GM12873 (cell line): ENCODE data around the gene SPSB3.

Source experiments
- TF ChIP-seq, protein P1 (sequence below): IDR thresholded peaks from 2 replicates; pipeline ENCODE4 v1.5.1; 2012; ENCODE audit warnings: low read depth, mild to moderate bottlenecking, moderate library complexity, low read length, control low read depth; ENCODE audit not compliant: insufficient read depth; ENCODE audit errors: missing control alignments

The SPSB3 gene

DNA sequence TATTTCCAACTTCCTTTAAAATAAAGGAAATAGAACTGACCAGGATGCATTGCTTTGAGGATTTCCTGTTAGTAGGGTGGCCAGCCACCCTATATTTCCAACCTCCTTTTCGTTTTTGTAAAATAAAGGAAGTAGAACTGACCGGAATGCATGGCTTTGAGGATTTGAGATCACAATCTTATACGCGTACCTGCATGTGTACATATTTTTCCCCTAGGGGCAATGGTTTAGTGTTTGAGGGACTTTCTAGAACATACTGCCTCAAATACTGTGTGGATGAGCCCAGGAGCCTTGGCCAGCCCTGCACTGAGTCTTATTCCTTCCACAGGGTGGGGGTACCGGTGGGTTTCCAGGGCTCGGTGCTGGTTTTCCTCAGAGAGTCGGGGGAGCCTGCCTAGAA, 50.8 kb downstream of the SPSB3 start:
- TF ChIP-seq, protein P1, sequence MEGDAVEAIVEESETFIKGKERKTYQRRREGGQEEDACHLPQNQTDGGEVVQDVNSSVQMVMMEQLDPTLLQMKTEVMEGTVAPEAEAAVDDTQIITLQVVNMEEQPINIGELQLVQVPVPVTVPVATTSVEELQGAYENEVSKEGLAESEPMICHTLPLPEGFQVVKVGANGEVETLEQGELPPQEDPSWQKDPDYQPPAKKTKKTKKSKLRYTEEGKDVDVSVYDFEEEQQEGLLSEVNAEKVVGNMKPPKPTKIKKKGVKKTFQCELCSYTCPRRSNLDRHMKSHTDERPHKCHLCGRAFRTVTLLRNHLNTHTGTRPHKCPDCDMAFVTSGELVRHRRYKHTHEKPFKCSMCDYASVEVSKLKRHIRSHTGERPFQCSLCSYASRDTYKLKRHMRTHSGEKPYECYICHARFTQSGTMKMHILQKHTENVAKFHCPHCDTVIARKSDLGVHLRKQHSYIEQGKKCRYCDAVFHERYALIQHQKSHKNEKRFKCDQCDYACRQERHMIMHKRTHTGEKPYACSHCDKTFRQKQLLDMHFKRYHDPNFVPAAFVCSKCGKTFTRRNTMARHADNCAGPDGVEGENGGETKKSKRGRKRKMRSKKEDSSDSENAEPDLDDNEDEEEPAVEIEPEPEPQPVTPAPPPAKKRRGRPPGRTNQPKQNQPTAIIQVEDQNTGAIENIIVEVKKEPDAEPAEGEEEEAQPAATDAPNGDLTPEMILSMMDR = no peak

DNA sequence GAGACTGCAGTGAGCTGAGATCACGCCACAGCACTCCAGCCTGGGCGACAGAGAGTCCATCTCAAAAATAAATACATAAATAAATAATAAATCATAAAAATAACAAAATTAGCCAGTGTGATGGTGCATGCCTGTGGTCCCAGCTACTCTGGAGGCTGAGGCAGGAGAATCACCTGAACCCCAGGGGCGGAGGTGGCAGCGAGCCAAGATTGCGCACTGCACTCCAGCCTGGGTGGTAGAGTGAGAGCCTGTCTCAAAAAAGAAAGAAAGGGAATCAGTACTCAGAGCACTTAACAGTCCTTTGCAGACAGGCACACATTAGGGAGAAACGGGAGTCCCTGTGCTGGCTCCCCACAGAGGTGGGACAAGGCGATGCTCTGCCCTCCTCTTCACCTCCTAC, 51.3 kb downstream of the SPSB3 start:
- TF ChIP-seq, protein P1 = no peak

DNA sequence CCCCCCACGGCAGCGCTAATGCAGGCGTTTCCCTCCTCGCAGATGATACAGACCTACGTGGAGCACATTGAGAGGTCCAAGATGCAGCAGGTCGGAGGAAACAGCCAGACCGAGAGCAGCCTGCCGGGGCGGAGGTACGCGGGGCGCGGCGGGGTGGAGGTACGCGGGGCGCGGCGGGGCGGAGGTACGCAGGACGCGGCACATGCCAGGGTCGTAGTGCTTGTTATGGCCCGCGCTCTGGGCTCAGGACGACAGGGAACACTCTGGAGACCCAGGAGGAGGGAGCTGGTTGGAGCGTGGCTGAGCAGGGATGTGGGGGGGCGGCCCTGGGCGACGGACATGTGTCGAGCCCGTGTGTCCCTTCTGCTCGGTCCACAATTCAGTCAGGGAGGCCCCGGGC, 52.9 kb downstream of the SPSB3 start:
- TF ChIP-seq, protein P1 = no peak

DNA sequence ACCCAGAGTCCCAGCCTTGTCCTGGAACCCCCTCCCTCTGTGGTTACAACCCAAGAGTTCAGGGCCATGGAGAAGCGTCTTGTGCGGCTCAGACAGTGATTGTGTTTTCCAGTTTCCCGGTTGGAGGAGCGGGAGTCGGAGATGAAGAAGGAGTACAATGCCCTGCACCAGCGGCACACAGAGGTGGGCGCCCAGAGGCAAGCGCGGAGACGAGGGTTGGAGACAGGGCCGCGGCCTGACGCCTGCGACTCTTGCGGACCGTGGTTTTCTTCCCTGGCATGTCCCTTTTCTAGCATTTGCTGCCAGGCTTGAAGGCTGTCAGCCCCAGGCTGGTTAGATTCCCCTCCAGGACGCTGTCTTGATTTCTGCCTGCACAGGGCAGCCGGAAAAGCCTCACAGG, 53.3 kb downstream of the SPSB3 start:
- TF ChIP-seq, protein P1 = no peak

DNA sequence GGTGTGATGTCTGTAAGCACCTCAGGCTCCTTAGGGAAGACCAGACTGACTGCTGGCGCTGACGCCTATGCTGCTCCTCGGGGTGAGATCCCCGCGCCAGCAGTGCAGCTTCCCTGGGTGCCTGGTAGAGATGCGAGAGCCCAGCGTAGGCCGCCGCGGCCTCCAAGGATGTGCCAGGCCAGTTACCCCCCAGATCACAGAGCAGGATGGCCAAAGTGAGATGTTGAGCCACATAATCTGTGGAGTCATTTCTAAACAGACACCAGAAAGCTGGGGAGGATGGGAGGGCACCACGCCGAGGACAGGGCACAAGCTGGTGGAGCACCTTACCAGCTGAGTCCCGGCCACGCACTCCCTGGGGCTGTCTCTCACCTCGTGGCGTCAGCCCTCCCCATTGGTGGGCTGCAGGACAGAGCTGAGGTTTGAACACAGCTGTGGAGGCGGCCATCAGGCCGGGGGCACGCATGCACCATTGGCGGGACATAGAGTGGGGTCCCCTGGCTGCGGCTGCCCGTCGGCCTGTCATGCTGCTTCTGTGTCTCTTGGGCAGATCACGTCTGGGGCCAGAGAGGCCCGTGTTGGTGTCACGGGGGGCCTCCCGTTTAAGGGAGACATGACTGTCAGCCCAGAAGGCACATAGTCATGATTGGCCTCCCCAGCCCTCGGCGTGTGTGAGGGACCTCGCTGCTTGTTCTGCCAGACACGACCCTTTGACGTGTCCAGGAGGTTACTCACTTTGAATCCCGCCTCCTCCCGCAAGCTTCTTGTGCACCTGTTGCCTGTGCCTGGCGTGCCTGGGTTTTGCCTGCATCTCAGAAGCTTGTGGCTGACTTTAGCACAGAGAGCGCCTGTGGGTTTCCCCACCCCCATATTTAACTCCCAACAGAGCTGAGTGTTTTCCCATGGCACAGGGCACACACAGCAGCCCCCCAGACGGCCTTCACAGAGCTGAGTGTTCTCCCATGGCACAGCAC, 54.4 kb downstream of the SPSB3 start:
- TF ChIP-seq, protein P1 = no peak
